Left ventricle myocardium inferior (tissue), 1 donor: ENCODE data around the gene ARHGAP45. TPM values are rescaled to one million over a fixed set of nuclear protein-coding genes. Genes with fewer than 3 reads are reported as not detected.

ENCODE experiments used
- DNase-seq: peaks from one replicate; pipeline ENCODE4 v3.0.0-alpha.2; 2020
- H3K27ac ChIP-seq: fragments of 200-600 bp; replicated peaks from 2 replicates; pipeline ENCODE4 v1.8.0; 2021
- H3K27me3 ChIP-seq: fragments of 200-600 bp; 2 replicates; pipeline ENCODE4 v1.8.0; 2021; ENCODE audit warnings: low read depth
- H3K36me3 ChIP-seq: fragments of 200-600 bp; 2 replicates; pipeline ENCODE4 v1.8.0; 2021
- H3K4me1 ChIP-seq: fragments of 200-600 bp; 2 replicates; pipeline ENCODE4 v1.8.0; 2021
- H3K4me3 ChIP-seq: fragments of 200-600 bp; 2 replicates; pipeline ENCODE4 v1.8.0; 2021; ENCODE audit warnings: mild to moderate bottlenecking, moderate library complexity
- H3K9me3 ChIP-seq: fragments of 200-600 bp; replicated peaks from 2 replicates; pipeline ENCODE4 v1.8.0; 2021
- CTCF ChIP-seq: fragments of 200-600 bp; IDR thresholded peaks from 2 replicates; pipeline ENCODE4 v1.8.0; 2021; ENCODE audit warnings: antibody characterized with exemption, mild to moderate bottlenecking, borderline replicate concordance
- intact Hi-C: fragments of 100-400 bp; cut with micrococcal nuclease; formaldehyde crosslinking; loops from one replicate; pipeline ENCODE4 v1.11.0; 2022
- total RNA-seq: library from RNA; stranded (reverse); fragmentation: NEBNext Ultra II Directional; extraction: Animal tissue kit (Norgen Biotek cat#: 25700); gene quantifications from one replicate; pipeline ENCODE4 v1.2.1, GENCODE V29; 2021
- donor health status: DM: no; HTN: yes; CAD: no; lungs with severe emphysema.

Gene ARHGAP45
- total RNA-seq, 1 donor from 2014 or later, result 4.8 TPM

GRCh38 chr19:1133471-1133929 is 66.5 kb downstream of the ARHGAP45 start:
- intact Hi-C loops, result no loop called here
- Histone ChIP-seq H3K36me3 (peaks cover 3% of the 10 kb centered on the region), H3K27me3 (no peaks in the 10 kb centered on the region), H3K4me3 (peak overlapping the region; percentile 79), H3K4me1 (peaks cover 63% of the 10 kb centered on the region), H3K9me3 (no peaks in the 10 kb centered on the region), H3K27ac (peak overlapping the region; percentile 93)
- TF ChIP-seq CTCF, result no peak
- no peak for DNase-seq

GRCh38 chr19:1134431-1134830 is 67.5 kb downstream of the ARHGAP45 start:
- DNase-seq, result no peak
- Histone ChIP-seq H3K27ac (no peak overlapping the region), H3K4me1 (peaks cover 61% of the 10 kb centered on the region), H3K27me3 (no peaks in the 10 kb centered on the region), H3K4me3 (no peak overlapping the region), H3K9me3 (no peaks in the 10 kb centered on the region), H3K36me3 (peaks cover under 1% of the 10 kb centered on the region)
- no peak for TF ChIP-seq CTCF
- intact Hi-C loops, result no loop called here

- DNase-seq, result no peak
- intact Hi-C loops, result no loop called here
- Histone ChIP-seq H3K4me3 (no peak overlapping the region), H3K27ac (peak overlapping the region; percentile 30), H3K27me3 (no peaks in the 10 kb centered on the region), H3K36me3 (peaks cover 5% of the 10 kb centered on the region), H3K4me1 (peaks cover 51% of the 10 kb centered on the region), H3K9me3 (no peaks in the 10 kb centered on the region)
- TF ChIP-seq CTCF, result no peak
Observed at GRCh38 chr19:1135454-1135853, 68.5 kb downstream of the ARHGAP45 start.

- Histone ChIP-seq H3K27me3 (no peaks in the 10 kb centered on the region), H3K4me1 (peaks cover 44% of the 10 kb centered on the region), H3K27ac (peak overlapping the region; percentile 30), H3K4me3 (no peak overlapping the region), H3K9me3 (no peaks in the 10 kb centered on the region), H3K36me3 (peaks cover 9% of the 10 kb centered on the region)
- intact Hi-C loops, result no loop called here
- DNase-seq, result no peak
- TF ChIP-seq CTCF, result no peak
Observed at GRCh38 chr19:1136201-1136600, 69.2 kb downstream of the ARHGAP45 start.

Other genes with a start within 250 kb of the ARHGAP45 start
- gene PLPPR3, start 245.2 kb upstream of the ARHGAP45 start, total RNA-seq, result not detected
- not detected for gene AZU1, start 239.3 kb upstream of the ARHGAP45 start, total RNA-seq
- gene PRTN3, start 226.2 kb upstream of the ARHGAP45 start, total RNA-seq, result not detected
- 0.58 TPM for gene ELANE, start 214.9 kb upstream of the ARHGAP45 start, total RNA-seq
- gene CFD, start 207.5 kb upstream of the ARHGAP45 start, total RNA-seq, result 200 TPM
- gene MED16, start 174.0 kb upstream of the ARHGAP45 start, total RNA-seq, result 19.4 TPM
- not detected for gene RNU6-9, start 173.7 kb upstream of the ARHGAP45 start, total RNA-seq
- gene R3HDM4, start 153.9 kb upstream of the ARHGAP45 start, total RNA-seq, result 21.6 TPM
- not detected for gene KISS1R, start 149.8 kb upstream of the ARHGAP45 start, total RNA-seq
- 4.8 TPM for gene ARID3A, start 141.1 kb upstream of the ARHGAP45 start, total RNA-seq
- 19.4 TPM for gene WDR18, start 82.8 kb upstream of the ARHGAP45 start, total RNA-seq
- gene GRIN3B, start 66.7 kb upstream of the ARHGAP45 start, total RNA-seq, result not detected
- 119 TPM for gene TMEM259, start 46.0 kb upstream of the ARHGAP45 start, total RNA-seq
- gene RNU6-2, start 45.6 kb upstream of the ARHGAP45 start, total RNA-seq, result not detected
- 45.6 TPM for gene CNN2, start 40.6 kb upstream of the ARHGAP45 start, total RNA-seq
- 9.3 TPM for gene ABCA7, start 27.1 kb upstream of the ARHGAP45 start, total RNA-seq
- gene POLR2E, start 28.2 kb downstream of the ARHGAP45 start, total RNA-seq, result 140 TPM
- 327 TPM for gene GPX4, start 36.8 kb downstream of the ARHGAP45 start, total RNA-seq
- gene SBNO2, start 107.1 kb downstream of the ARHGAP45 start, total RNA-seq, result 16.9 TPM
- 50.1 TPM for gene STK11, start 138.6 kb downstream of the ARHGAP45 start, total RNA-seq
- gene CBARP, start 170.8 kb downstream of the ARHGAP45 start, total RNA-seq, result 0.96 TPM
- gene ATP5F1D, start 174.6 kb downstream of the ARHGAP45 start, total RNA-seq, result 501 TPM
- gene MIDN, start 181.4 kb downstream of the ARHGAP45 start, total RNA-seq, result 60.5 TPM
- gene CIRBP, start 202.2 kb downstream of the ARHGAP45 start, total RNA-seq, result 229 TPM
- gene FAM174C, start 208.4 kb downstream of the ARHGAP45 start, total RNA-seq, result 12.4 TPM
- gene EFNA2, start 218.7 kb downstream of the ARHGAP45 start, total RNA-seq, result not detected